GM21737 (cell line): ENCODE results near the gene RASAL1.

Experiments
- ATAC-seq: cut with Tn5 transposase; IDR thresholded peaks from one replicate; pipeline ENCODE4 v1.9.1; 2021; ENCODE audit warnings: mild to moderate bottlenecking, moderate library complexity; ENCODE audit not compliant: unreplicated experiment

The RASAL1 gene, protein sequence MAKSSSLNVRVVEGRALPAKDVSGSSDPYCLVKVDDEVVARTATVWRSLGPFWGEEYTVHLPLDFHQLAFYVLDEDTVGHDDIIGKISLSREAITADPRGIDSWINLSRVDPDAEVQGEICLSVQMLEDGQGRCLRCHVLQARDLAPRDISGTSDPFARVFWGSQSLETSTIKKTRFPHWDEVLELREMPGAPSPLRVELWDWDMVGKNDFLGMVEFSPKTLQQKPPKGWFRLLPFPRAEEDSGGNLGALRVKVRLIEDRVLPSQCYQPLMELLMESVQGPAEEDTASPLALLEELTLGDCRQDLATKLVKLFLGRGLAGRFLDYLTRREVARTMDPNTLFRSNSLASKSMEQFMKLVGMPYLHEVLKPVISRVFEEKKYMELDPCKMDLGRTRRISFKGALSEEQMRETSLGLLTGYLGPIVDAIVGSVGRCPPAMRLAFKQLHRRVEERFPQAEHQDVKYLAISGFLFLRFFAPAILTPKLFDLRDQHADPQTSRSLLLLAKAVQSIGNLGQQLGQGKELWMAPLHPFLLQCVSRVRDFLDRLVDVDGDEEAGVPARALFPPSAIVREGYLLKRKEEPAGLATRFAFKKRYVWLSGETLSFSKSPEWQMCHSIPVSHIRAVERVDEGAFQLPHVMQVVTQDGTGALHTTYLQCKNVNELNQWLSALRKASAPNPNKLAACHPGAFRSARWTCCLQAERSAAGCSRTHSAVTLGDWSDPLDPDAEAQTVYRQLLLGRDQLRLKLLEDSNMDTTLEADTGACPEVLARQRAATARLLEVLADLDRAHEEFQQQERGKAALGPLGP

DNA sequence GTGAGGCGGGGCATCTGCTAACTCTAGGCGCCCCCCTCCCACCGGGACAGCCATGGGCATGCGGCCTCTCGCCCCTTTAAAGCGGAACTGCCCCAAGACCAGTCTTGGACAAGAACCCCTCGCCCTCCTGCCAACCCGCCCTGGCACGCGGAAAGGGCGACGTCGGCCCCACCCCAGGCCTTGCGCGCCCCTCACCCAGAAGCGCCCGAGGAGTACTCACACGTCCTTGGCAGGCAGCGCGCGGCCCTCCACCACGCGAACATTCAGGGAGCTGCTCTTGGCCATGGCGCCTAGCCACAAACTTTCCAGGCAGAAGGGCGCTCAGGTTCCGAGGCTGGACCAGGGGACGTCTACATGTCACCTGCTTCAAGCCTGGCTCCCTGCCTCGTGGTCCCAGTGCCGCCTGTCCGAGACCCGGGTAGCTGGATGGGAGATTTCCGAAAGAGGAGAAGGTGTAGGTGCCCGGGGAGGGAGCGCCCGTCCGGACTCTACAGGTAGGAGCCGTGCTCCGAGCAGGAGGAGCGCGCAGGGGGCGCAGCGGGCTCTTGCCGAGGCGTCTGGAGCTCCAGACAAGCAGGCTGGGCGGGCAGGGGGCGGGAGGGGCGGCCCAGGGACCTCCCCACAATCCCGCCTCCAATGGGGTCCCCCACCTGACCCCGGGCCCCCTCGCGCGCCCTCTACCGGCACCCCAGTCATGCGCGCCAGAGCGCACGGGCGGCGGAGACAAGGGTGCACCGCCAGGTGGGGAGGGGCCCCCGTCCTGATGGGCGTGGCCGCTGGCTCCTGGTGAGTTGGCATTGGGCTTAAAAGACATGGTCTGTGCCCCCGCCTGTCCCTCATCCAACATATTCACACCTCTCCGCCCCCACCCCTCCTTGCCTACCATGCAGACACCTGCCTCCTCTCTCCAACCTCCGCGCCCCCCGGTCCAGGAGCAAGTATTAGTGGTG lies at the start of gene RASAL1:
TSS of gene RASAL1 (minus strand) at position 584 of the 950 bp plus-strand sequence. CDS start at position 285, 299 bp downstream.
- ATAC-seq, result no peak

- ATAC-seq, result peak; percentile 72
These were observed 49.3 kb upstream of the RASAL1 start for GRCh38 chr12:113184900-113185179.

DNA sequence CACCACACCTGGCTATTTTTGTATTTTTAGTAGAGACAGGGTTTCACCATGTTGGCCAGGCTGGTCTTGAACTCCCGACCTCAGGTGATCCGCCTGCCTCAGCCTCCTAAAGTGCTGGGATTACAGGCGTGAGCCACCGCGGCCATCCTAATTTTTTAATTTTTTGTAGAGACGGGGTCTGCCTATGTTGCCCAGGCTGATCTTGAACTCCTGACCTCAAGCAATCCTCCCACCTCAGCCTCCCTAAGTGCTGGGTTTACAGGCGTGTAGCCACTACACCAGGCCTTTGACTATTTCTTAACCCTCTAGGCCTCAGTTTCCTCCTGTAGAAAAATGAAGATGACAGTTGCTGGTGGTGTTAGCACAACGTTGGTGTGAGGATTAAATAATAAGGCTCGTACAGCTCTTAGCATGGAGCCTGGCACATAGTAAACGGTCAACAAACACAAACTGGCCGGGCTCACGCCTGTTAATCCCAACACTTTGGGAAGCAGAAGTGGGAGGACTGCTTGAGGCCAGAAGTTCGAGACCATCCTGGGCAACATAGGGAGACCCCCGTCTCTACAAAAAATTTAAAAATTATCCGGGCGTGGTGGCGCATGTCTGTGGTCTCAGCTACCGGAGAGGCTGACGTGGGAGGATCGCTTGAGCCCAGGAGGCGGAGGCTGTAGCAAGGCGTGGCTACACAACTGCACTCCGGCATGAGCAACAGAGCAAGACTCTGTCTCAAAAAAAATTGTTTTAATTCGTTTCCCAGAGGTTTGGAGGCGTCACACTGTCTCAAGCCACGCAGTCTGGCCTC lies 48.7 kb upstream of the RASAL1 start:
- peak; percentile 31 for ATAC-seq

DNA sequence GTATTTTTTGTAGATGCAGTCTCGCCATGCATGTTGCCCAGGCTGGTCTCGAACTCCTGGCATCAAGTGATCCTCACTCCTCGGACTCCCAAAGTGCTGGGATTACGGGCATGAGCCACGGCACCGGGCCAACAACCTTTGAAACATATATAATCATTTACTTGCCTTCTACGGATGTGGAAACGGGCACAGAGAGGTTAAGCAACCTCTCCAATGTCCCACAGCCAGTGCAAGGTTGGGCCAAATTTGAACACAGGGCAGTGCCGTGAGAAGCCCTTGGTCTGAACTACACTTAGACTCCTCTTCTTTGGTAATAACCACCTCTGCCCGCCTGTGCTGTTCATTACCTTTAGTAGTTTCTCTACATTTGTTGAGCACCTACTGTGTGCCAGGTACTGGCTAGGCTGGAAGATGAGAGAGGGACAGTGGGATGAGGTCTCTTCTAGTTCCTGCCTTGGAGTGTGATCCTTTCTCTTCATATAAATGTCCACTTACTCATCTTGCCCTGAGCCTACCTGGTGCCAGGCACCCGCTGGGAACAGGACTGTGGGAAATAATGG lies 47.5 kb upstream of the RASAL1 start:
- ATAC-seq, result no peak

DNA sequence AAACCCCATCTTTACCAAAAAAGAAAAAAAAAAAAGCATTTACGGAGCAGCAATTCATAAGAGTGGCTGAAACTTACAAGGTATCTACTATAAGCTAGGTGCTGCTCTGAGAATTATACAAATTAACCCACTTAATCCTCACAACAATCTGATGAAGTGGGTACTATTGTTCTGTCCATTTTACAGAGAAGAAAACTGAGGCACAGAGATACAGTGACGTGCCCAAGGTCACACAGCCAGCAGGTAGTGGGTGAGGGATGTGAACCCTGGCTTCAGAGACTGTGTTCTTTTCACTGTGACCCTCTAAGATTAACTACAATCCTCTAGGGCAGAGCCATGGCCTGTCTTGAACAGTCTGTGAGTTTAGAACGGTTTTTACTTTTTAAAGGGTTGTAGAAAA lies 46.4 kb upstream of the RASAL1 start:
- ATAC-seq, result no peak

GRCh38 chr12:113180333-113180732 lies 44.8 kb upstream of the RASAL1 start:
- no peak for ATAC-seq

DNA sequence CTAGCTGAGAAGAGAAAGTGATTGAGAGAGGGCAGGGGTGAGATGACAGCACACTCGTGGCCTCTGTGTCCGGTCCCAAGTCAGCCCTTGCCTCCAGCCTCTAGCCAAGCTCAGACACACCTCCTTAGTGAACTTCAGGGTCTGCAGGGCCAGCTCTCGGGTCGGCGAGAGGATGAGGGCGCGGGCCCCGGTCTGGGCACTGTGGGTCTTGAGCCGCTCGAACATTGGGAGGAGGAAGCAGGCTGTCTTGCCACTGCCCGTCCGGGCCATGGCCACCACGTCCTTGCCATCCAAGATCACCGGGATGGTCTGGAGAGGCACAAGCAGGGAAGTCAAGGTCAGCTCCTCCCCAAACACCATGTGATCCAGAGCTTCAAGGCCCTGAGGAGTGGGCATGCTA lies 43.5 kb upstream of the RASAL1 start:
- no peak for ATAC-seq

GRCh38 chr12:113174461-113175384 lies 39.2 kb upstream of the RASAL1 start:
- ATAC-seq, result no peak

DNA sequence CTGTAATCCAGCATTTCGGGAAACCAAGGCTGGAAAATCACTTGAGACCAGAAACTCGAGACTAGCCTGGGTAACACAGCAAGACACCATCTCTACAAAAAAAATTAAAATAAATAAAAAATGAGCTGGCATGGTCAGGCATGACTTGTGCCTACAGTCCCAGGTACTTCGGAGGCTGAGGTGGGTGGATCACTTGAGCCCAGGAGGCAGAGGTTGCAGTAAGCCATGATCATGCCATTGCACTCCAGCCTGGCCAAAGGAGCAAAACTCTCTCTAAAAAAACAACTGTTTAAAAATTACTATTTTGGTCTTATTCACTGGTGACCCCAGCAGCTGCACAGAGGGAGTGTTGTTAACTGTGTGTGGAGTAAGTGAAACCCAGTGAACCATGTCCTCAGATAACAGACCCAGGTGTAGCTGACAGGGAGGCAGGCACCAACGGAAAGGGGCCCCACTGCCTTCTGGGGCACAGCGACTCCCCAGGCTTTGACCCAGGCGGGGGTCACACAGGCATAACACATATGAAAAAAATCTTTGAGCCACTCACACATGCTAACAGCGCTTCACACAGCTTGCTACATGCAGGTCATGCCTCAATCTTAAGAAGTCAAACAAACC lies 37.6 kb upstream of the RASAL1 start:
- ATAC-seq, result peak; percentile 60

DNA sequence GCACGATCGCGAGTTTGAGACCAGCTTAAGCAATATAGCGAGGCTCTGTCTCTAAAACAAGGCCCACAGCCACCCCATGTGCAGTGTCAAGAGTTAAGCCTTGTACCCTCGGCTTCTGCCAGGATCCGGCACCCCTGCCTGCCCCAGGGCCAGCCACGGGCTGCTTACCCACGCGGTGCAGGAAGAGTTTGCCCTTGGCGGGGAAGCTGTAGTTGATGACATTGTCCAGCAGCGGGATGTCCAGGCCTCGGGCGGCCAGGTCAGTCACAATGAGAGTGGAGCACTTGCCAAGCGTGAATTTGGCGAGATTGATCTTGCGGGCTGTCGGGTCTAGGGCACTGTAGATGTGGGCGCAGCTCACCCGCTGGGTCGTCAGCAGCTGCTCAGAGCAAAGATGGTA lies 36.6 kb upstream of the RASAL1 start:
- no peak for ATAC-seq

- ATAC-seq, result no peak
These were observed 36.0 kb upstream of the RASAL1 start for GRCh38 chr12:113171543-113171942.

GRCh38 chr12:113170926-113171325 lies 35.4 kb upstream of the RASAL1 start:
- no peak for ATAC-seq

DNA sequence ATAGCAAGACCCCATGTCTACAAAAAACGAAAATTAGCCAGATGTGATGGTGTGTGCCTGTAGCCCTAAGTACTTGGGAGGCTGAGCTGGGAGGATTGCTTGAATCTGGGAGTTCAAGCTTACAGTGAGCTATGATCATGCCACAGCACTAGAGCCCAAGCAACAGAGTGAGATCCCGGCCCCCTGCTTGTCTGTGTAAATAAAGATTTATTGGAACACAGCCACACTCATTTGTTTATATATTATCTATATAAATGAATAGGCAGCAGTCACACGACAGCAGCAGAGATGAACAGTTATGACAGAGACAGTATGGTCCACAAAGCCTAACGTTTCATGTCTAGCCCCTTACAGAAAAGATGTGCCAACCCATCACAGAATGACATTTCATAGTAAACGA lies 34.9 kb upstream of the RASAL1 start:
- ATAC-seq, result no peak

GRCh38 chr12:113169697-113170096 lies 34.1 kb upstream of the RASAL1 start:
- ATAC-seq, result no peak

DNA sequence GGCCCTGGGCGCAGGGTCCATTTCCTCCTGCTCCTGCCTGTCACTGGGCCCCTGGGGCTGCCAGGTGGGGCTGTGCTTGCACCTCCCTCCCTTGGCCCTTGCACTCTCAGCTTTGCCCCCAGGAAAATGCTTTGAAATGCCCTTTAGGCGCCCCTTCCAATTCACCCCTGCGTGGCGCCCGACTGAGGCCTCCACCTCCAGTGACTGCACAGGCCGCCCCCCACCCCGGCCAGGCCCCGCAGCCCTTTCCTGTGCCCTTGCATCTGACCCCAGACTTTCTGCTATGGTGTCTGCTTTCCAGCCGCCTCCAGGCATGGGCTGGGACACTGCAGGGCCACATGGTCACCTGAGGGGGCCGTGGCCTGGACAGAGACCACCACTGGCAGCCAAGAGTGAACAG lies 32.3 kb upstream of the RASAL1 start:
- no peak for ATAC-seq

GRCh38 chr12:113165521-113166450 lies 30.2 kb upstream of the RASAL1 start:
- ATAC-seq, result no peak

GRCh38 chr12:113164014-113164413 lies 28.5 kb upstream of the RASAL1 start:
- no peak for ATAC-seq

- no peak for ATAC-seq
These were observed 27.4 kb upstream of the RASAL1 start for GRCh38 chr12:113163030-113163360.
